ENCODE data around the gene OR14A16.

- TF ChIP-seq CTCF (IDR thresholded peaks at IDR 0.05 in 8 of 11, conservative IDR thresholded peaks at IDR 0.05 in 3 of 11) (no peak), POLR2AphosphoS5 (IDR thresholded peaks at IDR 0.05) (no peak), POLR2A (IDR thresholded peaks at IDR 0.05) (no peak)
Measured at GRCh38 chr1:247812637-247813036, 11.3 kb downstream of the OR14A16 start.
